GM06990 (cell line): ENCODE measurements around the gene CREB3L1.
A peak's percentile ranks its signal among the peaks of the same experiment; 100 is the strongest.

Source experiments
- DNase-seq: peaks from one replicate; pipeline ENCODE4 v3.0.0-alpha.2; 2011; ENCODE audit not compliant: insufficient read length; ENCODE audit errors: extremely low read depth
- H3K27me3 ChIP-seq: replicated peaks from 2 replicates; pipeline ENCODE4 v1.6.0; 2011; ENCODE audit warnings: low read length; ENCODE audit not compliant: control insufficient read depth, insufficient read depth
- H3K36me3 ChIP-seq: 2 replicates; pipeline ENCODE4 v1.5.1; 2011; ENCODE audit warnings: low read length; ENCODE audit not compliant: control insufficient read depth, insufficient read depth
- H3K4me3 ChIP-seq: replicated peaks from 2 replicates; pipeline ENCODE4 v1.5.1; 2011; ENCODE audit warnings: low read depth, mild to moderate bottlenecking, control low read depth, low read length
- CTCF ChIP-seq: IDR thresholded peaks from 2 replicates; pipeline ENCODE4 v1.5.1; 2011; ENCODE audit warnings: low read length, control low read depth, mild to moderate bottlenecking, inconsistent platforms; ENCODE audit not compliant: insufficient read depth, poor library complexity, severe bottlenecking

Gene CREB3L1

DNA sequence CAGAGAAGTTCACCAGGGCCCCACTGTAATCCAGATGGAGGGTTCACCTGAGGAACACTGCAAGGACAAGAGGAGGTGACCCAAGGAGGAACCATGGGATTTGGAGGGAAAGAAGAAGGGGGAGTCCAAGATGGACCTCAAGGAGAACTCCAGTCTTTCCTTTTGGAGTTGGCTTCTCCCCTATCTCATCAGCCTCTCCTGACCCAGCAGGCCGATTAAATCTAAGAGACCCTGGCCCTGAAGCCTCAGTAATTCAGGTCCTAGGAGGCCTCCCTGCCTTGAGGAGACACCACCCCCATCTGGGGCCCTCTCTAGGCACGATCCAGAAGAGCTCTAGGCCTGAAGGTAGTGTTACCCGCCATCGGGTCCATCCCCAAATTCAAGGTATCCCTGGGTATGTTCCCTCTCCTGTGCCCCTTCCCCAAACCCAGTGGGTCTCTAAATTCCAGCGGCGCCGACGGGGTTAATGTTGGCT, 54.7 kb downstream of the CREB3L1 start:
- no peak for TF ChIP-seq CTCF
- Histone ChIP-seq H3K4me3 (no peak overlapping the region), H3K27me3 (peaks cover 10% of the 10 kb centered on the region), H3K36me3 (no peaks in the 10 kb centered on the region)
- DNase-seq, result no peak

GRCh38 chr11:46332568-46333393, 55.3 kb downstream of the CREB3L1 start:
- no peak for DNase-seq

DNA sequence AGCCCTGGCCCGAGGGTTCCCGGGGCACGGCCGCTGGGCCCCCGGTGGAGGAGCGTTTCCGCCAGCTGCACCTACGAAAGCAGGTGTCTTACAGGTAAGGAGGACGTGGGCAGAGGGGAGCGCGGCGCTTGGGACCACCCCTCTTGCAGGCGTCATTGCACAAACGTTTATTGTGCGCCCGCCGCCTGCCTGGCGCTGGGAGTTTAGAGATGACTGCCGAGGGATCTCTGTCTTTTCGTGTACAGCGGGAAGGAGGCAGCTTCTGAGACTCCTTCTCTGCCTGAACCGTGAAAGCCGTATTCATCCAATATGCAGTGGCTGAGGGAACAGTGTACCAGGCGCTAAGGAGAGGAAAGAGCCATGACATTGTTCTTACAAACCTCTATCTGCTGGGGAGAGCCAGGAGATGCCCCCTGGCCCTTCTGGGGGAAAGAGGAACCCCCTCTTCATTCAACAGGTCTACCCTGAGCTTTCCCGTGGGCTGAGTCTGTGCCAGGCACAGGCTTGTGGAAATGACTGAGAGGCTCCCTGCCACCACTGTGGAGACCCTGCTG, 56.0 kb downstream of the CREB3L1 start:
- Histone ChIP-seq H3K4me3 (peak overlapping the region; percentile 18), H3K36me3 (no peaks in the 10 kb centered on the region), H3K27me3 (peaks cover 10% of the 10 kb centered on the region)
- no peak for TF ChIP-seq CTCF
- DNase-seq, result no peak

More at GRCh38 chr11:46332568-46333393, 55.3 kb downstream of the CREB3L1 start:
- no peak for TF ChIP-seq CTCF
- Histone ChIP-seq H3K27me3 (peaks cover 10% of the 10 kb centered on the region), H3K36me3 (no peaks in the 10 kb centered on the region), H3K4me3 (no peak overlapping the region; the same call in 1 of the 2 replicates)

DNA sequence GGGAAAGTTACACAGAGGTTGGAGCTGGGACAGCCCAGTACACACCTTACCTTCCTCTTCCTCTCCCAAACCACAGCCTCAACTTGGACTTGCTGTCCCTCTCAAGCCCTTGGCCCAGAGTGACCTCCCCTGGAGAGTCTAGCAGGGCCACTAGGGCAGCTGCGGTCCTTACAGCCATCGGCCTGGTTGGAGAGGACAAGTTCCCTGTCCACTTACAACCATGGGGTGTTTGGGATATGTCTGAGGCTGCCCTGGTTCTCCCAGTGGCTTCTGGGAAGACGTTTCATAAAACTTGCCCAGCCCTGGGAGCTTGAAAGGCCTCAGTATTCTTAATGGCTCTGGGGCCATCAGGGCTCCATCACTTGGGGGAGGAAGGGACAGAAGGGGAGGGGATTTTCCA, 56.7 kb downstream of the CREB3L1 start:
- TF ChIP-seq CTCF, result no peak
- no peak for DNase-seq
- Histone ChIP-seq H3K27me3 (peaks cover 10% of the 10 kb centered on the region), H3K36me3 (no peaks in the 10 kb centered on the region), H3K4me3 (no peak overlapping the region)

DNA sequence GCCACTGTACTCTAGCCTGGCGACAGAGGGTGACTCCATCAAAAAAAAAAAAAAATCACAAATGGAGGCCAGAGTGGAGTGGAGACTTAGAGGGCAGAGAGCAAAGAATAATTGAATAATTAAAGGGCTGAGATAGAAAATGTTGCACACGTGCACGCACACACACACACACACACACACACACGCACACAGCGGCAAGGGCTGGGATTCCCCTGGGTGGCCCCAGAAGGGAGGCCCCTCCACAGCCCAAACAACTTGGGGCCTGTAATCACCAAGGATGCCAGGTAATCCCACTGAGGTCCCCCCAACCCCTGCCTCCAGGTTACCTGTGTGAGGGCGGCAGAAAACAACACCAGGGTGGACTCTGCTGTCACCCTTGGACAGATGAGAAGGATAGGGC, 57.8 kb downstream of the CREB3L1 start:
- Histone ChIP-seq H3K4me3 (no peak overlapping the region), H3K36me3 (no peaks in the 10 kb centered on the region), H3K27me3 (peaks cover 8% of the 10 kb centered on the region)
- TF ChIP-seq CTCF, result no peak
- no peak for DNase-seq
